T47D (cell line): ENCODE results near the gene ZBTB16.

Experiments used
- DNase-seq, 2 experiments: peaks; one replicate each; pipeline versions ENCODE4 v3.0.0 to v3.0.0-alpha.2; 2011 to 2012; ENCODE audit warnings: low read depth in 1 of 2, low spot score in 1 of 2
- JUND ChIP-seq: IDR thresholded peaks from 2 replicates; pipeline ENCODE4 v1.6.1; 2012; ENCODE audit warnings: low read depth
- in situ Hi-C: cut with HindIII; loops from 2 replicates; pipeline ENCODE4 v1.10.0; 2016; ENCODE audit warnings: low sequenced_read_pairs, low pct_unique_long_range_greater_than_20kb

Gene ZBTB16

DNA sequence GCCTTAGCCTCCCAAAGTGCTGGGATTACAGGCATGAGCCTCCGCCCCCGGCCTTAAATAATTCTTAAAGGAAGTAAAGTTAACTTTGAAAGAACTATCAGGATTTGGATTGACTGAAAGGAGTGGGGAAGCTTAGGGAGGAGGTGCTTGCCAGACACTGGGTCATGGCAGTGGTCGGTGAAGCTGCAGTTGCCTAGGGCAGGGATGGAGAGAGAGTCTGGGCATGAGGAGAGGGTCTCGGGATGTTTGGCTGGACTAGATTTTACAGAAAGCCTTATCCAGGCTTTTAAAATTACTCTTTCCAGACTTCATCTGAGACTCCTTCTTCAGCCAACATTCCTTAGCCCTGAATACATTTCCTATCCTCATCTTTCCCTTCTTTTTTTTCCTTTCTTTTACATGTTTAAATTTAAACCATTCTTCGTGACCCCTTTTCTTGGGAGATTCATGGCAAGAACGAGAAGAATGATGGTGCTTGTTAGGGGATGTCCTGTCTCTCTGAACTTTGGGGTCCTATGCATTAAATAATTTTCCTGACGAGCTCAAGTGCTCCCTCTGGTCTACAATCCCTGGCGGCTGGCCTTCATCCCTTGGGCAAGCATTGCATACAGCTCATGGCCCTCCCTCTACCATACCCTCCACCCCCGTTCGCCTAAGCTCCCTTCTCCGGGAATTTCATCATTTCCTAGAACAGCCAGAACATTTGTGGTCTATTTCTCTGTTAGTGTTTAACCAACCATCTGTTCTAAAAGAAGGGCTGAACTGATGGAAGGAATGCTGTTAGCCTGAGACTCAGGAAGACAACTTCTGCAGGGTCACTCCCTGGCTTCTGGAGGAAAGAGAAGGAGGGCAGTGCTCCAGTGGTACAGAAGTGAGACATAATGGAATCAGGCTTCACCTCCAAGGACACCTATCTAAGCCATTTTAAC is 236.4 kb downstream of the ZBTB16 start, which contains the start of gene NNMT:
Gene NNMT, plus strand, starts transcription at position 724 of the 929 bp plus-strand sequence. Its CDS starts 158 bp downstream, at position 882.
- no peak for TF ChIP-seq JUND
- DNase-seq, result no peak

DNA sequence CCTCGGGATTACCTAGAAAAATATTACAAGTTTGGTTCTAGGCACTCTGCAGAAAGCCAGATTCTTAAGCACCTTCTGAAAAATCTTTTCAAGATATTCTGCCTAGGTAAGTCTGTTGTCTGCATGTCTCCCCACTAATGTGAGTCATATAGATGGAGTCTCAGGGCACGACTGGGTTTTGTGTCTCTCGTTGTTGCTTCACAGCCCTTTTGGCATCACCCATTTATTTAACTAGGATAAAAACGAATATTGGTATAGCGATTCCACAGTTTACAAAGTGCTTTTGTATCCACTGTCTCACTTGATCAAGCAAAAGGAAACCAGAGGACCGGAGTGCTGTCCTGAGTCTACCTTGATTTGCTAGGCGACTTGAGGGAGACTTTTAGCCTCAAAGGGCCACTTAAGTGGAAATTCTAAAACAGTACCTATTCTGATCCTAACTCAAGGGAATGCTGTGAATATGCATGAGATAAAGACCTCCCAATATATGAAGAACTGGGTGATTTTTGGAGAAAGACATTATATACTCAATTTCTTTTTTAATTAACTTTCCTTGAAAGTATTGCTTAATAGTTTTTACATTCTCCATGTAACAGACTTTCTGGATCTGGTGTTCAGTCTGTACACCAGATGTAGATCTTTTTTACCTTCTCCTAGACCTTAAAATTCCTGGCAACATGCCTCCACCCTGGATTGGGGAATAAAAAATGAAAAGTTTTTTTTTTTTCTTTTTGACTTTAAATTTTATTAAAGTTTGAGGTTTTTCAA is 237.3 kb downstream of the ZBTB16 start:
- no peak for TF ChIP-seq JUND
- in situ Hi-C loops, result no loop called here
- no peak for DNase-seq

More for the DNA sequence above, 236.4 kb downstream of the ZBTB16 start, which contains the start of gene NNMT:
- in situ Hi-C loops, result no loop called here

DNA sequence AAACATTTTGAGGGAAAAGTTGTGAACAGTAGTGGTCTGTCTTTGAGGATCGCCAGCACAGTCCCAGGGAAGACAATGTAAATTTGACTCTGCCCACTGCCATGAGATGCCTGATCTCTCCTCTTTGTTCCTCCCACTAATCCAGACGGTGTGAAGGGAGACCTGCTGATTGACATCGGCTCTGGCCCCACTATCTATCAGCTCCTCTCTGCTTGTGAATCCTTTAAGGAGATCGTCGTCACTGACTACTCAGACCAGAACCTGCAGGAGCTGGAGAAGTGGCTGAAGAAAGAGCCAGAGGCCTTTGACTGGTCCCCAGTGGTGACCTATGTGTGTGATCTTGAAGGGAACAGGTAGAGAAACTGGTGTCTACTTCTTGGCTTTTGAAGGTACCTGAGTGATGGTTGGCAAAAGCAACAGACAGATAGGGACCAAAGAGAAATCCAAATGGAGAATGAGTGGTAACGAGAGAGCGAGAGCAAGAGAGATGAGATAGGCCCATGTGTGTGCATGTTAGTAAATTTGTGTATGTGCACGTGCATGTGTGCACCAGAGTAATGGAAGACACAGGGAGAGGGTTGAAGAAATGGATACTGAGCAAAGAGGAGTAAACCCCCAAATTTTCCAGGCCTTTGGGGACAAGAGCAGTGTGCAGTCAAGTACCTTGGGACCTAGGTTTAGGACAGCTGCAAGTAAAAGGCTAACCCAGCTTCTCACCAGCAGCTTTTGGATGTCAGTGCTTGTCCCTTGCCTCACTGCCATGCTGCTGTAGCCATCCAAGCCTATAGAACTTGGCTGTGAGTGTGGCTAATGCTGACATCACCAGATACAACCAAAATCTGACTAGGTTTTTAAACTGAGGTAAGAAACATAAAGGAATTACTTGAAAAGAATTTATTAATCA is 238.5 kb downstream of the ZBTB16 start:
- no peak for DNase-seq
- in situ Hi-C loops, result no loop called here
- TF ChIP-seq JUND, result no peak

DNA sequence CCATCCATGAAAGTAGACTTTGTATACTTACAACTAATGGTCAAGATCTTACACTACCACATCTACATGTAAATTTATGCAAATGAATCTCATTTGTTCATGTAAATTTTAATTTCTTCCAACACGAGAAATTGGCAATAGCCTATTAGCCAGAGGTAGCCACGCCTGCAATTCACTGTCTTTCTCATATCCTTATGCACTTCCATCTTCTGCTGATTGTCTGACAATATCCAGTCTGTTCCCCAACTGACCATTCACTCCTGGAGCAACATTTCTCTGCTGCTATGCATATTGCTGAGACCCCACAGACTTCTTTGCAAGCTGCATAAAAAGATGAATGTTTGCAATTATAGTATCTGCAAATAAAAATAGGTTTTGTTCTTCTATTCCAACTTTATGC is 239.2 kb downstream of the ZBTB16 start:
- DNase-seq, result no peak
- in situ Hi-C loops, result no loop called here
- no peak for TF ChIP-seq JUND
